GM11168 (cell line): ENCODE results near the gene PSMD8.
"Not testable (repeated sequence)": the region's sequence is repeated elsewhere in the genome, so short reads cannot be mapped to it uniquely, and the experiment has no call there.

Source experiments
- in situ Hi-C: fragments of 300-500 bp; cut with MboI; formaldehyde crosslinking; loops from one replicate; pipeline ENCODE4 v1.12.0; 2022; ENCODE audit warnings: low sequenced_read_pairs; ENCODE audit not compliant: unreplicated experiment

The PSMD8 gene

GRCh38 chr19:38402967-38403674 is 28.8 kb downstream of the PSMD8 start, which contains the start of gene FAM98C:
TSS of gene FAM98C (plus strand) at chr19:38403093. CDS start at chr19:38403154, 61 bp downstream.
- in situ Hi-C loops = no loop called here

GRCh38 chr19:38404858-38405257 is 30.5 kb downstream of the PSMD8 start:
- in situ Hi-C loops = no loop called here

GRCh38 chr19:38405276-38405675 is 30.9 kb downstream of the PSMD8 start:
- in situ Hi-C loops = no loop called here

- in situ Hi-C loops = no loop called here
Measured at GRCh38 chr19:38409631-38410133, 35.3 kb downstream of the PSMD8 start.

- in situ Hi-C loops = not testable (repeated sequence)
Measured at GRCh38 chr19:38410407-38410806, 36.0 kb downstream of the PSMD8 start.

GRCh38 chr19:38411041-38411712 is 36.8 kb downstream of the PSMD8 start:
- in situ Hi-C loops = no loop called here

- in situ Hi-C loops = not testable (repeated sequence)
Measured at GRCh38 chr19:38411898-38412297, 37.5 kb downstream of the PSMD8 start.

- in situ Hi-C loops = no loop called here
Measured at GRCh38 chr19:38412491-38412890, 38.1 kb downstream of the PSMD8 start.

GRCh38 chr19:38412961-38413360 is 38.6 kb downstream of the PSMD8 start:
- in situ Hi-C loops = no loop called here

GRCh38 chr19:38413416-38413815 is 39.0 kb downstream of the PSMD8 start:
- in situ Hi-C loops = no loop called here

GRCh38 chr19:38417146-38417543 is 42.8 kb downstream of the PSMD8 start:
- in situ Hi-C loops = no loop called here

GRCh38 chr19:38417544-38418506 is 43.5 kb downstream of the PSMD8 start:
- in situ Hi-C loops = no loop called here

GRCh38 chr19:38420935-38421334 is 46.6 kb downstream of the PSMD8 start:
- in situ Hi-C loops = no loop called here

GRCh38 chr19:38421856-38422255 is 47.5 kb downstream of the PSMD8 start:
- in situ Hi-C loops = no loop called here

- in situ Hi-C loops = no loop called here
Measured at GRCh38 chr19:38422438-38422837, 48.1 kb downstream of the PSMD8 start.

GRCh38 chr19:38424272-38424671 is 49.9 kb downstream of the PSMD8 start:
- in situ Hi-C loops = no loop called here

- in situ Hi-C loops = no loop called here
Measured at GRCh38 chr19:38425222-38425809, 50.9 kb downstream of the PSMD8 start.

GRCh38 chr19:38425810-38426466 is 51.6 kb downstream of the PSMD8 start, which contains the start of gene RASGRP4:
TSS of gene RASGRP4 (minus strand) at chr19:38426219. CDS start at chr19:38426091, 128 bp downstream.
- in situ Hi-C loops = no loop called here

- in situ Hi-C loops = not testable (repeated sequence)
Measured at GRCh38 chr19:38427035-38427677, 52.8 kb downstream of the PSMD8 start.
